GM12878 (cell line): ENCODE results near the gene EGFR. TPM values are rescaled to one million over a fixed set of nuclear protein-coding genes. Genes with fewer than 3 reads are reported as not detected.

ENCODE experiments used
- ATAC-seq: fragments of 200-7000 bp; cut with Tn5 transposase; 3 replicates; pipeline ENCODE4 v1.9.1; 2020; ENCODE audit warnings: mild to moderate bottlenecking, moderate library complexity
- BruUV-seq: library from RNA; stranded (reverse); fragments of 400-500 nt; replicated peaks from 2 replicates; lab custom pipeline; 2021; lab: Mats Ljungman, UMichigan
- CTCF ChIA-PET: fragments of 300-600 bp; sonication (Branson Sonifier 250); formaldehyde crosslinking; extraction: SDS; loops from one replicate; lab custom pipeline; 2021; ENCODE audit warnings: inconsistent platforms; lab: Yijun Ruan, JAX
- POLR2A ChIA-PET: fragments of 350-600 bp; formaldehyde crosslinking; extraction: SDS; loops from one replicate; lab custom pipeline; 2021; ENCODE audit warnings: inconsistent platforms; lab: Charles Lee
- RAD21 ChIA-PET: fragments of 300-600 bp; sonication (Branson Sonifier 250); formaldehyde crosslinking; loops from one replicate; lab custom pipeline; 2023; ENCODE audit warnings: antibody characterized with exemption; ENCODE audit not compliant: unreplicated experiment; lab: Charles Lee
- SMC1A ChIA-PET: fragments of 300-600 bp; sonication (Branson Sonifier 250); formaldehyde crosslinking; loops from one replicate; lab custom pipeline; 2023; ENCODE audit not compliant: unreplicated experiment, uncharacterized antibody; lab: Charles Lee
- DNase-seq: peaks from one replicate; pipeline ENCODE4 v3.0.0-alpha.2; 2011; ENCODE audit warnings: low read depth, low spot score
- FAIRE-seq: peaks from 3 replicates; lab custom pipeline; 2011; peaks lifted over from hg19 to GRCh38; lab: Jason Lieb, UNC
- H2AFZ ChIP-seq: 2 replicates; pipeline ENCODE4 v1.6.0; 2011; ENCODE audit warnings: low read depth, low read length, control low read depth; ENCODE audit not compliant: control insufficient read depth
- H3K27ac ChIP-seq: 2 replicates; pipeline ENCODE4 v1.5.1; 2011; ENCODE audit warnings: control low read depth; ENCODE audit not compliant: control insufficient read depth, insufficient read depth
- H3K27me3 ChIP-seq, 2 experiments: replicated peaks in 1 of 2; 2 replicates each; pipeline versions ENCODE4 v1.6.0 to v1.6.1; 2011; ENCODE audit warnings: low read length in 1 of 2; ENCODE audit not compliant: control insufficient read depth in 2 of 2, insufficient read depth in 2 of 2
- H3K36me3 ChIP-seq, 2 experiments: 2 replicates each; pipeline ENCODE4 v1.5.1; 2011; ENCODE audit warnings: low read length in 1 of 2; ENCODE audit not compliant: control insufficient read depth in 2 of 2, insufficient read depth in 2 of 2
- H3K4me1 ChIP-seq: 2 replicates; pipeline ENCODE4 v1.6.1; 2011; ENCODE audit warnings: mild to moderate bottlenecking, low read length, moderate library complexity, mixed read lengths; ENCODE audit not compliant: control insufficient read depth, insufficient read depth
- H3K4me2 ChIP-seq: 2 replicates; pipeline ENCODE4 v1.6.0; 2011; ENCODE audit warnings: control low read depth; ENCODE audit not compliant: control insufficient read depth, insufficient read depth
- H3K4me3 ChIP-seq: fragments of 200-600 bp; sonication (generic); 2 replicates; pipeline ENCODE4 v1.5.1; 2016
- H3K79me2 ChIP-seq: 2 replicates; pipeline ENCODE4 v1.6.0; 2011; ENCODE audit warnings: low read length; ENCODE audit not compliant: control insufficient read depth, insufficient read depth
- H3K9ac ChIP-seq: 2 replicates; pipeline ENCODE4 v1.8.0; 2011; ENCODE audit warnings: low read length, control low read depth, mixed read lengths; ENCODE audit not compliant: control insufficient read depth, insufficient read depth
- H3K9me3 ChIP-seq: replicated peaks from 3 replicates; pipeline ENCODE4 v1.5.1; 2011; ENCODE audit warnings: mild to moderate bottlenecking, low read length; ENCODE audit not compliant: control insufficient read depth, insufficient read depth
- H4K20me1 ChIP-seq: 2 replicates; pipeline ENCODE4 v1.6.0; 2011; ENCODE audit not compliant: control insufficient read depth, insufficient read depth
- ATF7 ChIP-seq: fragments of 450-650 bp; IDR thresholded peaks from 2 replicates; pipeline ENCODE4 v1.6.1; 2016; ENCODE audit warnings: low read depth, mild to moderate bottlenecking
- BCL11A ChIP-seq: IDR thresholded peaks from 2 replicates; pipeline ENCODE4 v1.6.1; 2011; ENCODE audit warnings: low read depth, low read length
- CREB1 ChIP-seq: IDR thresholded peaks from 2 replicates; pipeline ENCODE4 v1.6.1; 2012; ENCODE audit warnings: low read depth, mild to moderate bottlenecking, inconsistent platforms
- DPF2 ChIP-seq: fragments of 450-650 bp; IDR thresholded peaks from 2 replicates; pipeline ENCODE4 v1.6.1; 2017; ENCODE audit warnings: mild to moderate bottlenecking
- EGR1 ChIP-seq, 2 experiments: IDR thresholded peaks; 1 replicate in 1 of 2; 2 replicates in 1 of 2; pipeline ENCODE4 v1.6.1; 2011 to 2012; ENCODE audit warnings: low read depth in 2 of 2, low read length in 2 of 2, borderline replicate concordance in 1 of 2, mild to moderate bottlenecking in 1 of 2, moderate library complexity in 1 of 2
- GATAD2B ChIP-seq: fragments of 450-650 bp; conservative IDR thresholded peaks from 2 replicates; pipeline ENCODE4 v1.6.1; 2017; ENCODE audit warnings: low read depth, mild to moderate bottlenecking, moderate library complexity
- IKZF1 ChIP-seq: fragments of 450-650 bp; conservative IDR thresholded peaks from 2 replicates; pipeline ENCODE4 v1.6.1; 2017; ENCODE audit warnings: antibody characterized with exemption, mild to moderate bottlenecking
- IKZF2 ChIP-seq, 2 experiments: fragments of 450-650 bp; IDR thresholded peaks; 2 replicates each; pipeline ENCODE4 v1.6.1; 2017; ENCODE audit warnings: mild to moderate bottlenecking in 2 of 2, moderate library complexity in 2 of 2
- KDM1A ChIP-seq: fragments of 200-600 bp; sonication (generic); IDR thresholded peaks from 2 replicates; pipeline ENCODE4 v1.6.1; 2016; ENCODE audit warnings: borderline replicate concordance
- MTA2 ChIP-seq: fragments of 450-650 bp; IDR thresholded peaks from 2 replicates; pipeline ENCODE4 v1.6.1; 2016; ENCODE audit warnings: low read depth, mild to moderate bottlenecking, moderate library complexity
- RELB ChIP-seq: fragments of 450-650 bp; IDR thresholded peaks from 2 replicates; pipeline ENCODE4 v1.6.1; 2017; ENCODE audit warnings: low read depth, mild to moderate bottlenecking, moderate library complexity
- SPI1 ChIP-seq: IDR thresholded peaks from 2 replicates; pipeline ENCODE4 v1.6.1; 2011; ENCODE audit warnings: low read depth, mild to moderate bottlenecking, low read length, moderate library complexity, borderline replicate concordance; ENCODE audit not compliant: insufficient read depth
- ZBED1 ChIP-seq: IDR thresholded peaks from 2 replicates; pipeline ENCODE4 v1.6.1; 2016; ENCODE audit warnings: borderline replicate concordance
- WGBS: methylation state at CpG from one replicate; pipeline ENCODE4 v1.1.6; 2016; ENCODE audit warnings: low lambda C conversion rate; ENCODE audit not compliant: insufficient replicate concordance, insufficient coverage; ENCODE audit errors: missing lambda C conversion rate; 5-methylcytosine and 5-hydroxymethylcytosine counted together
- in situ Hi-C: fragments of 300-500 bp; cut with MboI; formaldehyde crosslinking; loops from 9 replicates; pipeline ENCODE4 v1.14.3; 2018; ENCODE audit warnings: mixed read lengths
- intact Hi-C: fragments of 100-400 bp; cut with micrococcal nuclease; formaldehyde crosslinking; loops from one replicate; pipeline ENCODE4 v1.14.2; 2022; ENCODE audit not compliant: unreplicated experiment
- polyA plus RNA-seq, 11 experiments: library from polyadenylated mRNA; depleted of rRNA in 4 of 11; unstranded in 6 of 11; stranded (reverse) in 5 of 11; fragments of >200 nt; fragmentation: Nextera tagmentation in 4 of 11; fragmentation: Illumina TruSeq in 1 of 11; extraction: Ambion mirVana in 4 of 11; extraction: Trizol in 1 of 11; gene quantifications; 1 replicate in 1 of 11; 2 replicates in 10 of 11; pipeline versions ENCODE4 v1.2.1 to v1.2.3, GENCODE V29; 2011 to 2016; ENCODE audit warnings: inconsistent platforms in 2 of 11, missing spikeins in 2 of 11, low read depth in 1 of 11
- total RNA-seq, 4 experiments: library from RNA; depleted of rRNA in 3 of 4; stranded (reverse); fragments of >200 nt in 3 of 4; fragmentation: Illumina TruSeq in 1 of 4; extraction: Trizol in 1 of 4; gene quantifications; 2 replicates each; pipeline versions ENCODE4 v1.2.1 to v1.2.3, GENCODE V29; 2013 to 2021

EGFR gene
- total and polyA plus RNA-seq, 10 of the 15 experiments (the other 5 are each of a cell fraction or from before 2014, with no cell fraction given), result 0.01 to 0.31 TPM; not detected in 8

- no peaks in the 10 kb centered on the region; the same call in 2 of the 3 replicates for H3K9me3 ChIP-seq
- ATAC-seq, result peak; percentile 55
- intact Hi-C loops, result no loop called here
These were observed 111.8 kb downstream of the EGFR start for GRCh38 chr7:55130395-55131141.

More at GRCh38 chr7:55130395-55131141, 111.8 kb downstream of the EGFR start:
- no peak overlapping the region for H3K9ac ChIP-seq
- H3K27me3 ChIP-seq, result no peaks in the 10 kb centered on the region
- ChIA-PET SMC1A (interaction anchor here (0.6 to 3.0 kb wide), 11 partner anchors 9 to 253 kb away, joined by 3 to 17 read pairs (median 3); no protein-coding TSS in a partner anchor), POLR2A (interaction anchor here (1.1 to 1.3 kb wide), 2 partner anchors 10 to 15 kb away, joined by 3 to 4 read pairs; no protein-coding TSS in a partner anchor), CTCF (interaction anchor here (0.6 to 1.8 kb wide), 3 partner anchors 7 to 386 kb away, joined by 3 to 6 read pairs (median 6); no protein-coding TSS in a partner anchor), RAD21 (interaction anchor here (0.8 to 2.1 kb wide), 6 partner anchors 42 to 125 kb away, joined by 3 to 9 read pairs (median 4); no protein-coding TSS in a partner anchor)
- H3K27ac ChIP-seq, result no peak overlapping the region
- DNase-seq (no peak), FAIRE-seq (no peak)
- WGBS, result 45% methylated on average over 15 of the region's 15 CpGs
- BruUV-seq, result no TSS peak
- H2AFZ ChIP-seq, result no peak overlapping the region
- no peaks in the 10 kb centered on the region for H4K20me1 ChIP-seq
- H3K4me3 ChIP-seq, result no peak overlapping the region
- peaks cover 3% of the 10 kb centered on the region; the same call in 1 of the 2 replicates for H3K4me1 ChIP-seq
- H3K4me2 ChIP-seq, result no peak overlapping the region
- in situ Hi-C loops, result no loop called here
- 0 out of 2 replicates have a peak, but pooled peaks have one; percentile 28 for TF ChIP-seq DPF2
- TF ChIP-seq RELB, result 0 out of 2 replicates have a peak, but pooled peaks have one; percentile 35
- TF ChIP-seq ATF7, result 0 out of 2 replicates have a peak, but pooled peaks have one; percentile 35
- peak; percentile 70 for TF ChIP-seq IKZF1
- TF ChIP-seq BCL11A, result no peak
- peak; percentile 17; the same call in 1 of the 2 replicates for TF ChIP-seq SPI1
- TF ChIP-seq KDM1A, result no peak
- TF ChIP-seq EGR1 (IDR thresholded peaks at IDR 0.05; ENCODE audit: borderline replicate concordance in 1 of 2, low read depth in 2 of 2, low read length in 2 of 2), result no peak
- 0 out of 2 replicates have a peak, but pooled peaks have one; percentile 38 for TF ChIP-seq GATAD2B
- TF ChIP-seq CREB1, result no peak
- no peak for TF ChIP-seq ZBED1
- TF ChIP-seq IKZF2 (IDR thresholded peaks at IDR 0.05), result peak in 1 of 2 experiments; percentile 20; a peak in 2 of 4 replicates
- 0 out of 2 replicates have a peak, but pooled peaks have one; percentile 18 for TF ChIP-seq MTA2
- no peaks in the 10 kb centered on the region for H3K79me2 ChIP-seq
- H3K36me3 ChIP-seq, result no peaks in the 10 kb centered on the region
